H1 (cell line): ENCODE measurements around the gene ARSI. TPM values are rescaled to one million over a fixed set of nuclear protein-coding genes. Genes with fewer than 3 reads are reported as not detected.

Source experiments
- EGR1 ChIP-seq: IDR thresholded peaks from 2 replicates; pipeline ENCODE4 v1.6.1; 2011; ENCODE audit warnings: low read depth, low read length, borderline replicate concordance
- GABPA ChIP-seq: IDR thresholded peaks from 2 replicates; pipeline ENCODE4 v1.6.1; 2011; ENCODE audit warnings: mild to moderate bottlenecking, low read length, moderate library complexity, borderline replicate concordance; ENCODE audit not compliant: insufficient read depth
- JUND ChIP-seq: IDR thresholded peaks from 2 replicates; pipeline ENCODE4 v1.6.1; 2011; ENCODE audit warnings: mild to moderate bottlenecking, improper control_type of control experiment, low read length
- POLR2A ChIP-seq, 2 experiments: IDR thresholded peaks; 1 replicate in 1 of 2; 2 replicates in 1 of 2; pipeline ENCODE4 v1.6.1; 2011; ENCODE audit warnings: low read depth in 2 of 2, low read length in 2 of 2, mild to moderate bottlenecking in 2 of 2; ENCODE audit errors: control extremely low read depth in 1 of 2
- RAD21 ChIP-seq, 2 experiments: IDR thresholded peaks in 1 of 2; conservative IDR thresholded peaks in 1 of 2; 2 replicates each; pipeline ENCODE4 v1.6.1; 2011; ENCODE audit warnings: low read depth in 2 of 2, low read length in 2 of 2, improper control_type of control experiment in 1 of 2, inconsistent platforms in 1 of 2, mild to moderate bottlenecking in 1 of 2, moderate library complexity in 1 of 2
- SIN3A ChIP-seq, 2 experiments: IDR thresholded peaks in 1 of 2; conservative IDR thresholded peaks in 1 of 2; 2 replicates each; pipeline ENCODE4 v1.6.1; 2011 to 2012; ENCODE audit warnings: low read length in 2 of 2, improper control_type of control experiment in 1 of 2, low read depth in 1 of 2, mild to moderate bottlenecking in 1 of 2
- SP2 ChIP-seq: IDR thresholded peaks from 2 replicates; pipeline ENCODE4 v1.6.1; 2012; ENCODE audit warnings: mild to moderate bottlenecking, low read length, inconsistent platforms
- TAF1 ChIP-seq: IDR thresholded peaks from 2 replicates; pipeline ENCODE4 v1.6.1; 2011; ENCODE audit warnings: mild to moderate bottlenecking, low read depth, low read length
- polyA plus RNA-seq, 7 experiments: library from polyadenylated mRNA; depleted of rRNA in 3 of 7; stranded (reverse) in 5 of 7; unstranded in 2 of 7; fragments of >200 nt in 5 of 7; fragments of 200-250 nt in 2 of 7; gene quantifications; 1 replicate in 5 of 7; 2 replicates in 1 of 7; 4 replicates in 1 of 7; pipeline versions ENCODE4 v1.2.1 to v1.2.3, GENCODE V29; 2011 to 2013; ENCODE audit warnings: missing spikeins in 2 of 7, mixed read lengths in 2 of 7
- total RNA-seq: library from RNA; stranded (reverse); fragmentation: NEBNext Ultra II Directional; extraction: Animal tissue kit (Norgen Biotek cat#: 25700); gene quantifications from 2 replicates; pipeline ENCODE4 v1.2.1, GENCODE V29; 2021
- TF ChIP-seq, protein P1 (sequence below): fragments of 300-600 bp; sonication (generic); IDR thresholded peaks from 2 replicates; pipeline ENCODE4 v1.7.1; 2012; ENCODE audit warnings: low read length, moderate library complexity, mild to moderate bottlenecking, inconsistent platforms; ENCODE audit not compliant: insufficient replicate concordance
- TF ChIP-seq, protein P2 (sequence below): IDR thresholded peaks from 2 replicates; pipeline ENCODE4 v1.6.1; 2011; ENCODE audit warnings: low read length, improper control_type of control experiment

The ARSI gene
- total and polyA plus RNA-seq, 2 of the 8 experiments (the other 6 are each of a cell fraction or from before 2014, with no cell fraction given), result 4.5 to 6.7 TPM

DNA sequence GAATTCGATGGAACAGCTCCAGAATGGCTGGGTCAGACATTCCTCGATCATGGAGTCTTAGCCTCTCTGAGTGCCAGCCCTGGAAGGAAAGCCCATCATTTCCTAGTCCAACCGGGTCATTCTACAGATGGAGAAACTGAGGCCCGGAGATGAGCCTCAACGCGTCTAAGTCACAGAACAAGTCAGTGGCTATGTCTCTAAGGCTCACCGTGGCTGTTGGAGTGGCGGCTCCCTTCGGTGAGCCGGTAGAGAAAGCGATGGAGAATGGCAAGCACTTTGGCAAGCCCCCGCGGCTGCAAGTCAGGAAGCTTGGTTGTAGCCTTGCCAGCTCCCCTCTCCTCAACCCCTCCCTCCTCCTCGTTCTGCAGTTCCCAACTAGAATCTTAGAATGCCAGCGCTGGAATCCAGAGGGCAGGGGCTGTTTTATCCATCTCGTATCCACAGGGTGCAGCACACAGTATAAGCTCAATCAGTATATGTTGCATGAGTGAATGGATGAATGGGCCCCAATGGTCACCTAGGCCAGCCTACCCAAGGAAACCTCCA, 438 bp upstream of the ARSI start (continued):
- TF ChIP-seq JUND (no peak), TAF1 (0 out of 2 replicates have a peak, but pooled peaks have one; percentile 21), EGR1 (no peak), GABPA (no peak), SIN3A (conservative IDR thresholded peaks at IDR 0.05 in 1 of 2, IDR thresholded peaks at IDR 0.05 in 1 of 2; ENCODE audit: low read depth in 1 of 2, low read length in 2 of 2) (no peak), RAD21 (IDR thresholded peaks at IDR 0.05 in 1 of 2, conservative IDR thresholded peaks at IDR 0.05 in 1 of 2; ENCODE audit: low read depth in 2 of 2, low read length in 2 of 2) (no peak), POLR2A (IDR thresholded peaks at IDR 0.05; ENCODE audit: control extremely low read depth in 1 of 2, low read depth in 2 of 2, low read length in 2 of 2) (no peak), SP2 (no peak)
- TF ChIP-seq, protein P1, sequence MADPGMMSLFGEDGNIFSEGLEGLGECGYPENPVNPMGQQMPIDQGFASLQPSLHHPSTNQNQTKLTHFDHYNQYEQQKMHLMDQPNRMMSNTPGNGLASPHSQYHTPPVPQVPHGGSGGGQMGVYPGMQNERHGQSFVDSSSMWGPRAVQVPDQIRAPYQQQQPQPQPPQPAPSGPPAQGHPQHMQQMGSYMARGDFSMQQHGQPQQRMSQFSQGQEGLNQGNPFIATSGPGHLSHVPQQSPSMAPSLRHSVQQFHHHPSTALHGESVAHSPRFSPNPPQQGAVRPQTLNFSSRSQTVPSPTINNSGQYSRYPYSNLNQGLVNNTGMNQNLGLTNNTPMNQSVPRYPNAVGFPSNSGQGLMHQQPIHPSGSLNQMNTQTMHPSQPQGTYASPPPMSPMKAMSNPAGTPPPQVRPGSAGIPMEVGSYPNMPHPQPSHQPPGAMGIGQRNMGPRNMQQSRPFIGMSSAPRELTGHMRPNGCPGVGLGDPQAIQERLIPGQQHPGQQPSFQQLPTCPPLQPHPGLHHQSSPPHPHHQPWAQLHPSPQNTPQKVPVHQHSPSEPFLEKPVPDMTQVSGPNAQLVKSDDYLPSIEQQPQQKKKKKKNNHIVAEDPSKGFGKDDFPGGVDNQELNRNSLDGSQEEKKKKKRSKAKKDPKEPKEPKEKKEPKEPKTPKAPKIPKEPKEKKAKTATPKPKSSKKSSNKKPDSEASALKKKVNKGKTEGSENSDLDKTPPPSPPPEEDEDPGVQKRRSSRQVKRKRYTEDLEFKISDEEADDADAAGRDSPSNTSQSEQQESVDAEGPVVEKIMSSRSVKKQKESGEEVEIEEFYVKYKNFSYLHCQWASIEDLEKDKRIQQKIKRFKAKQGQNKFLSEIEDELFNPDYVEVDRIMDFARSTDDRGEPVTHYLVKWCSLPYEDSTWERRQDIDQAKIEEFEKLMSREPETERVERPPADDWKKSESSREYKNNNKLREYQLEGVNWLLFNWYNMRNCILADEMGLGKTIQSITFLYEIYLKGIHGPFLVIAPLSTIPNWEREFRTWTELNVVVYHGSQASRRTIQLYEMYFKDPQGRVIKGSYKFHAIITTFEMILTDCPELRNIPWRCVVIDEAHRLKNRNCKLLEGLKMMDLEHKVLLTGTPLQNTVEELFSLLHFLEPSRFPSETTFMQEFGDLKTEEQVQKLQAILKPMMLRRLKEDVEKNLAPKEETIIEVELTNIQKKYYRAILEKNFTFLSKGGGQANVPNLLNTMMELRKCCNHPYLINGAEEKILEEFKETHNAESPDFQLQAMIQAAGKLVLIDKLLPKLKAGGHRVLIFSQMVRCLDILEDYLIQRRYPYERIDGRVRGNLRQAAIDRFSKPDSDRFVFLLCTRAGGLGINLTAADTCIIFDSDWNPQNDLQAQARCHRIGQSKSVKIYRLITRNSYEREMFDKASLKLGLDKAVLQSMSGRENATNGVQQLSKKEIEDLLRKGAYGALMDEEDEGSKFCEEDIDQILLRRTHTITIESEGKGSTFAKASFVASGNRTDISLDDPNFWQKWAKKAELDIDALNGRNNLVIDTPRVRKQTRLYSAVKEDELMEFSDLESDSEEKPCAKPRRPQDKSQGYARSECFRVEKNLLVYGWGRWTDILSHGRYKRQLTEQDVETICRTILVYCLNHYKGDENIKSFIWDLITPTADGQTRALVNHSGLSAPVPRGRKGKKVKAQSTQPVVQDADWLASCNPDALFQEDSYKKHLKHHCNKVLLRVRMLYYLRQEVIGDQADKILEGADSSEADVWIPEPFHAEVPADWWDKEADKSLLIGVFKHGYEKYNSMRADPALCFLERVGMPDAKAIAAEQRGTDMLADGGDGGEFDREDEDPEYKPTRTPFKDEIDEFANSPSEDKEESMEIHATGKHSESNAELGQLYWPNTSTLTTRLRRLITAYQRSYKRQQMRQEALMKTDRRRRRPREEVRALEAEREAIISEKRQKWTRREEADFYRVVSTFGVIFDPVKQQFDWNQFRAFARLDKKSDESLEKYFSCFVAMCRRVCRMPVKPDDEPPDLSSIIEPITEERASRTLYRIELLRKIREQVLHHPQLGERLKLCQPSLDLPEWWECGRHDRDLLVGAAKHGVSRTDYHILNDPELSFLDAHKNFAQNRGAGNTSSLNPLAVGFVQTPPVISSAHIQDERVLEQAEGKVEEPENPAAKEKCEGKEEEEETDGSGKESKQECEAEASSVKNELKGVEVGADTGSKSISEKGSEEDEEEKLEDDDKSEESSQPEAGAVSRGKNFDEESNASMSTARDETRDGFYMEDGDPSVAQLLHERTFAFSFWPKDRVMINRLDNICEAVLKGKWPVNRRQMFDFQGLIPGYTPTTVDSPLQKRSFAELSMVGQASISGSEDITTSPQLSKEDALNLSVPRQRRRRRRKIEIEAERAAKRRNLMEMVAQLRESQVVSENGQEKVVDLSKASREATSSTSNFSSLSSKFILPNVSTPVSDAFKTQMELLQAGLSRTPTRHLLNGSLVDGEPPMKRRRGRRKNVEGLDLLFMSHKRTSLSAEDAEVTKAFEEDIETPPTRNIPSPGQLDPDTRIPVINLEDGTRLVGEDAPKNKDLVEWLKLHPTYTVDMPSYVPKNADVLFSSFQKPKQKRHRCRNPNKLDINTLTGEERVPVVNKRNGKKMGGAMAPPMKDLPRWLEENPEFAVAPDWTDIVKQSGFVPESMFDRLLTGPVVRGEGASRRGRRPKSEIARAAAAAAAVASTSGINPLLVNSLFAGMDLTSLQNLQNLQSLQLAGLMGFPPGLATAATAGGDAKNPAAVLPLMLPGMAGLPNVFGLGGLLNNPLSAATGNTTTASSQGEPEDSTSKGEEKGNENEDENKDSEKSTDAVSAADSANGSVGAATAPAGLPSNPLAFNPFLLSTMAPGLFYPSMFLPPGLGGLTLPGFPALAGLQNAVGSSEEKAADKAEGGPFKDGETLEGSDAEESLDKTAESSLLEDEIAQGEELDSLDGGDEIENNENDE, result no peak
- TF ChIP-seq, protein P2, sequence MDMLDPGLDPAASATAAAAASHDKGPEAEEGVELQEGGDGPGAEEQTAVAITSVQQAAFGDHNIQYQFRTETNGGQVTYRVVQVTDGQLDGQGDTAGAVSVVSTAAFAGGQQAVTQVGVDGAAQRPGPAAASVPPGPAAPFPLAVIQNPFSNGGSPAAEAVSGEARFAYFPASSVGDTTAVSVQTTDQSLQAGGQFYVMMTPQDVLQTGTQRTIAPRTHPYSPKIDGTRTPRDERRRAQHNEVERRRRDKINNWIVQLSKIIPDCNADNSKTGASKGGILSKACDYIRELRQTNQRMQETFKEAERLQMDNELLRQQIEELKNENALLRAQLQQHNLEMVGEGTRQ, result no peak
